Measurements from ENCODE around the gene FAAP100. TPM values are rescaled to one million over a fixed set of nuclear protein-coding genes. Genes with fewer than 3 reads are reported as not detected.

Gene FAAP100
- polyA plus RNA-seq, 1 of the 3 experiments (the other 2 are of a cell fraction) = 18.9 TPM

DNA sequence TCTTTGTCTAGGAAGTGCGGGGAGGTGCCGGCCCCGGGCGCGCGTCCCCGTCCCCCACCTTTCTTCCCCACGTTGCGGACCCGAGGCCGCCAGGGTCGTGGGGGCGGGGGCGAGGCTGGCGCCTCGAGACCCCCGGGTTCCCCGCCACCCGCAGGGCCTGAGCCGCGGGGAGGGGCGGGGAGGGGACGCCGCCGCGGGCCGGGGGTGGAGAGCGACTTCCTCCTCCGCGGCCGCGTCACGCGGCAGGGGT lies 37.7 kb downstream of the FAAP100 start:
- Histone ChIP-seq H3K4me2 (peak overlapping the region; percentile 98; the same call in 1 of the 2 replicates), H4K20me1 (ENCODE audit: insufficient read depth) (peaks cover 35% of the 10 kb centered on the region), H3F3A (replicated peaks; ENCODE audit: insufficient read depth) (peaks cover 53% of the 10 kb centered on the region), H3K9me2 (no peaks in the 10 kb centered on the region), H3K27me3 (ENCODE audit: insufficient read depth) (no peaks in the 10 kb centered on the region), H3K36me3 (replicated peaks in 1 of 2; ENCODE audit: control insufficient read depth in 1 of 2, insufficient read depth in 2 of 2, low read length in 1 of 2) (peaks cover 27 to 31% of the 10 kb centered on the region in 2 experiments), H3K4me1 (ENCODE audit: control insufficient read depth in 1 of 2, insufficient read depth in 2 of 2, low read depth in 1 of 2, low read length in 1 of 2) (peaks cover 17 to 52% of the 10 kb centered on the region in 2 experiments; a peak in 3 of 4 replicates), H3K27ac (ENCODE audit: low read depth in 2 of 2, low read length in 1 of 2) (peak overlapping the region; percentile 88 to 93), H2AFZ (ENCODE audit: low read depth) (no peak overlapping the region), H3K4me3 (ENCODE audit: low read depth in 2 of 2, low read length in 1 of 2) (peak overlapping the region; percentile 69 to 73; a peak in 3 of 4 replicates), H3K9ac (peak overlapping the region; percentile 84; the same call in 1 of the 2 replicates), H3K9me3 (no peaks in the 10 kb centered on the region), H3K79me2 (ENCODE audit: insufficient read depth) (peaks cover 91% of the 10 kb centered on the region)
- ChIA-PET POLR2A (interaction anchor here (2.5 kb wide), 1 partner anchor 78 kb away, joined by 6 read pairs; no protein-coding TSS in a partner anchor), CTCF (interaction anchor here (4.2 kb wide), 1 partner anchor 23 kb away, joined by 20 read pairs; no protein-coding TSS in a partner anchor)
- no peak for TF ChIP-seq SIN3A (IDR thresholded peaks at IDR 0.05; ENCODE audit: borderline replicate concordance, low read depth, low read length)
- no peak for TF ChIP-seq RXRA (IDR thresholded peaks at IDR 0.05; ENCODE audit: borderline replicate concordance, low read depth)
- TF ChIP-seq, protein P1, sequence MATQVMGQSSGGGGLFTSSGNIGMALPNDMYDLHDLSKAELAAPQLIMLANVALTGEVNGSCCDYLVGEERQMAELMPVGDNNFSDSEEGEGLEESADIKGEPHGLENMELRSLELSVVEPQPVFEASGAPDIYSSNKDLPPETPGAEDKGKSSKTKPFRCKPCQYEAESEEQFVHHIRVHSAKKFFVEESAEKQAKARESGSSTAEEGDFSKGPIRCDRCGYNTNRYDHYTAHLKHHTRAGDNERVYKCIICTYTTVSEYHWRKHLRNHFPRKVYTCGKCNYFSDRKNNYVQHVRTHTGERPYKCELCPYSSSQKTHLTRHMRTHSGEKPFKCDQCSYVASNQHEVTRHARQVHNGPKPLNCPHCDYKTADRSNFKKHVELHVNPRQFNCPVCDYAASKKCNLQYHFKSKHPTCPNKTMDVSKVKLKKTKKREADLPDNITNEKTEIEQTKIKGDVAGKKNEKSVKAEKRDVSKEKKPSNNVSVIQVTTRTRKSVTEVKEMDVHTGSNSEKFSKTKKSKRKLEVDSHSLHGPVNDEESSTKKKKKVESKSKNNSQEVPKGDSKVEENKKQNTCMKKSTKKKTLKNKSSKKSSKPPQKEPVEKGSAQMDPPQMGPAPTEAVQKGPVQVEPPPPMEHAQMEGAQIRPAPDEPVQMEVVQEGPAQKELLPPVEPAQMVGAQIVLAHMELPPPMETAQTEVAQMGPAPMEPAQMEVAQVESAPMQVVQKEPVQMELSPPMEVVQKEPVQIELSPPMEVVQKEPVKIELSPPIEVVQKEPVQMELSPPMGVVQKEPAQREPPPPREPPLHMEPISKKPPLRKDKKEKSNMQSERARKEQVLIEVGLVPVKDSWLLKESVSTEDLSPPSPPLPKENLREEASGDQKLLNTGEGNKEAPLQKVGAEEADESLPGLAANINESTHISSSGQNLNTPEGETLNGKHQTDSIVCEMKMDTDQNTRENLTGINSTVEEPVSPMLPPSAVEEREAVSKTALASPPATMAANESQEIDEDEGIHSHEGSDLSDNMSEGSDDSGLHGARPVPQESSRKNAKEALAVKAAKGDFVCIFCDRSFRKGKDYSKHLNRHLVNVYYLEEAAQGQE (IDR thresholded peaks at IDR 0.05; ENCODE audit: low read depth, low read length) = no peak
- no peak for TF ChIP-seq SMC3 (IDR thresholded peaks at IDR 0.05; ENCODE audit: low read depth, low read length)
- TF ChIP-seq EP300 (IDR thresholded peaks at IDR 0.05; ENCODE audit: borderline replicate concordance in 1 of 2, low read depth in 1 of 2, low read length in 1 of 2) = no peak
- TF ChIP-seq JUND (IDR thresholded peaks at IDR 0.05) = no peak
- no peak for TF ChIP-seq TCF12 (IDR thresholded peaks at IDR 0.05)
- WGBS (ENCODE audit: low lambda C conversion rate) = 26% methylated on average over 32 of the region's 34 CpGs
- DNase-seq = no peak

DNA sequence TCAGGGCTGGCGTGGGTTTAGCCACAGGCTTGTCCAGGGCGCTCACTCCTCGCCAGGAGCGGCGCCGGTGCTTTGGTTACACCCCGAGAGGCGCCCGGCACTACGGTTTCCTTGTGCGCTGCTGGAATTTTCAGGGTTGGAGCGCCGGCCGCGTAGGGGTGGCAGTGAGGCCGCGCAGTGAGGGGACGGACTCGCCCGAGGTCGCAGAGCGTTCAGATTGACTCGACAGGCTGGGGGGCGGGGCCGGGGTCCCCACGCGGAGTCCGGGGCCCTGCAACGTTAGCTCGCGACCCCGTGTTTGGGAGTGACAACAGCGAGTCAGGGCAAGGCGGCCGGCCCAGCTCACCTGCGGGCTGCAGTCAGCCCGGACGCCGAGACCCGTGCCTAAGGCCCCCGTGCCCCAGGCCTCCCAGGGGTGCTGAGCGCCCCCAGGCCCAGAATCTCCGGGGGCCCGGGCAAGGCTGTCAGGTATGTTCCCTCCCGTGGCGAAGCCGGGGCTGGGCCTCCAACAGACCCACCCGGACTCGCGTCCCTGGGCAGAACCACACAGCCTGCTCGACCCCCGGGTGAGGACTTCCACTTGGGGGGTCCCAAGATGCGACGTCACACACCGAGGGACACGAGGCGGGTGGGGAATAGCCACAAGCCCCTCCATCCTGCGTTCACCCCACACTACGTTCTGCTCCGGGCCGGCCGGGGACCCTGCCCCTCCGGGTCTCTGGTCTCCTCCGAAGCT lies 38.2 kb downstream of the FAAP100 start:
- H3F3A ChIP-seq (replicated peaks; ENCODE audit: insufficient read depth) = peaks cover 57% of the 10 kb centered on the region
- DNase-seq = no peak
- TF ChIP-seq EP300 (IDR thresholded peaks at IDR 0.05; ENCODE audit: borderline replicate concordance in 1 of 2, low read depth in 1 of 2, low read length in 1 of 2) (no peak), FOSL2 (IDR thresholded peaks at IDR 0.05; ENCODE audit: borderline replicate concordance, low read depth) (no peak), JUND (IDR thresholded peaks at IDR 0.05) (no peak), RCOR1 (IDR thresholded peaks at IDR 0.05; ENCODE audit: low read length) (no peak), POLR2AphosphoS5 (IDR thresholded peaks at IDR 0.05; ENCODE audit: low read depth, low read length) (no peak), GATA2 (CRISPR knock-in tag; IDR thresholded peaks at IDR 0.05) (no peak), MEF2A (IDR thresholded peaks at IDR 0.05; ENCODE audit: borderline replicate concordance, low read depth) (no peak), MXI1 (IDR thresholded peaks at IDR 0.05; ENCODE audit: low read depth, low read length) (no peak), ELF1 (IDR thresholded peaks at IDR 0.05) (no peak), RFX5 (IDR thresholded peaks at IDR 0.05; ENCODE audit: low read length) (no peak)
- TF ChIP-seq, protein P2, sequence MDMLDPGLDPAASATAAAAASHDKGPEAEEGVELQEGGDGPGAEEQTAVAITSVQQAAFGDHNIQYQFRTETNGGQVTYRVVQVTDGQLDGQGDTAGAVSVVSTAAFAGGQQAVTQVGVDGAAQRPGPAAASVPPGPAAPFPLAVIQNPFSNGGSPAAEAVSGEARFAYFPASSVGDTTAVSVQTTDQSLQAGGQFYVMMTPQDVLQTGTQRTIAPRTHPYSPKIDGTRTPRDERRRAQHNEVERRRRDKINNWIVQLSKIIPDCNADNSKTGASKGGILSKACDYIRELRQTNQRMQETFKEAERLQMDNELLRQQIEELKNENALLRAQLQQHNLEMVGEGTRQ (IDR thresholded peaks at IDR 0.05; ENCODE audit: borderline replicate concordance, low read depth, low read length) = no peak
- TF ChIP-seq, protein P3, sequence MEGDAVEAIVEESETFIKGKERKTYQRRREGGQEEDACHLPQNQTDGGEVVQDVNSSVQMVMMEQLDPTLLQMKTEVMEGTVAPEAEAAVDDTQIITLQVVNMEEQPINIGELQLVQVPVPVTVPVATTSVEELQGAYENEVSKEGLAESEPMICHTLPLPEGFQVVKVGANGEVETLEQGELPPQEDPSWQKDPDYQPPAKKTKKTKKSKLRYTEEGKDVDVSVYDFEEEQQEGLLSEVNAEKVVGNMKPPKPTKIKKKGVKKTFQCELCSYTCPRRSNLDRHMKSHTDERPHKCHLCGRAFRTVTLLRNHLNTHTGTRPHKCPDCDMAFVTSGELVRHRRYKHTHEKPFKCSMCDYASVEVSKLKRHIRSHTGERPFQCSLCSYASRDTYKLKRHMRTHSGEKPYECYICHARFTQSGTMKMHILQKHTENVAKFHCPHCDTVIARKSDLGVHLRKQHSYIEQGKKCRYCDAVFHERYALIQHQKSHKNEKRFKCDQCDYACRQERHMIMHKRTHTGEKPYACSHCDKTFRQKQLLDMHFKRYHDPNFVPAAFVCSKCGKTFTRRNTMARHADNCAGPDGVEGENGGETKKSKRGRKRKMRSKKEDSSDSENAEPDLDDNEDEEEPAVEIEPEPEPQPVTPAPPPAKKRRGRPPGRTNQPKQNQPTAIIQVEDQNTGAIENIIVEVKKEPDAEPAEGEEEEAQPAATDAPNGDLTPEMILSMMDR (IDR thresholded peaks at IDR 0.05) = no peak
- TF ChIP-seq, protein P4, sequence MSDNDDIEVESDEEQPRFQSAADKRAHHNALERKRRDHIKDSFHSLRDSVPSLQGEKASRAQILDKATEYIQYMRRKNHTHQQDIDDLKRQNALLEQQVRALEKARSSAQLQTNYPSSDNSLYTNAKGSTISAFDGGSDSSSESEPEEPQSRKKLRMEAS (IDR thresholded peaks at IDR 0.05; ENCODE audit: low read depth) = no peak
- TF ChIP-seq, protein P5, sequence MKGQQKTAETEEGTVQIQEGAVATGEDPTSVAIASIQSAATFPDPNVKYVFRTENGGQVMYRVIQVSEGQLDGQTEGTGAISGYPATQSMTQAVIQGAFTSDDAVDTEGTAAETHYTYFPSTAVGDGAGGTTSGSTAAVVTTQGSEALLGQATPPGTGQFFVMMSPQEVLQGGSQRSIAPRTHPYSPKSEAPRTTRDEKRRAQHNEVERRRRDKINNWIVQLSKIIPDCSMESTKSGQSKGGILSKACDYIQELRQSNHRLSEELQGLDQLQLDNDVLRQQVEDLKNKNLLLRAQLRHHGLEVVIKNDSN (IDR thresholded peaks at IDR 0.05; ENCODE audit: borderline replicate concordance, low read depth) = no peak

More for the DNA sequence above, 38.2 kb downstream of the FAAP100 start:
- Histone ChIP-seq H3K9ac (peak overlapping the region; percentile 84; the same call in 1 of the 2 replicates), H3K36me3 (replicated peaks in 1 of 2; ENCODE audit: control insufficient read depth in 1 of 2, insufficient read depth in 2 of 2, low read length in 1 of 2) (peaks cover 32 to 36% of the 10 kb centered on the region in 2 experiments), H2AFZ (ENCODE audit: low read depth) (no peak overlapping the region), H3K9me2 (no peaks in the 10 kb centered on the region), H3K79me2 (ENCODE audit: insufficient read depth) (peaks cover 91% of the 10 kb centered on the region), H3K27ac (ENCODE audit: low read depth in 2 of 2, low read length in 1 of 2) (peak overlapping the region; percentile 88 to 93), H4K20me1 (ENCODE audit: insufficient read depth) (peaks cover 40% of the 10 kb centered on the region), H3K4me1 (ENCODE audit: control insufficient read depth in 1 of 2, insufficient read depth in 2 of 2, low read depth in 1 of 2, low read length in 1 of 2) (peaks cover 17 to 56% of the 10 kb centered on the region in 2 experiments; a peak in 3 of 4 replicates), H3K4me2 (peak overlapping the region; percentile 98; the same call in 1 of the 2 replicates), H3K9me3 (no peaks in the 10 kb centered on the region), H3K27me3 (ENCODE audit: insufficient read depth) (no peaks in the 10 kb centered on the region), H3K4me3 (ENCODE audit: low read depth in 2 of 2, low read length in 1 of 2) (peak overlapping the region; percentile 69 to 73; a peak in 2 of 4 replicates)
- ChIA-PET CTCF (interaction anchor here (4.2 kb wide), 1 partner anchor 24 kb away, joined by 20 read pairs; no protein-coding TSS in a partner anchor), POLR2A (interaction anchor here (0.6 to 2.5 kb wide), 5 partner anchors 42 to 153 kb away, joined by 3 to 6 read pairs (median 4); no protein-coding TSS in a partner anchor)
- 90% methylated on average over 57 of the region's 64 CpGs for WGBS (ENCODE audit: low lambda C conversion rate)
